Neural cell (in vitro differentiated cells): ENCODE data around the gene DHDH. TPM values are rescaled to one million over a fixed set of nuclear protein-coding genes. Genes with fewer than 3 reads are reported as not detected.

Source experiments
- H2AFZ ChIP-seq: fragments of 200-600, 300-800 bp; sonication (generic), shearing (Covaris generic); 2 replicates; pipeline ENCODE4 v1.6.0; 2014; ENCODE audit warnings: low read depth, mild to moderate bottlenecking, antibody characterized with exemption, low read length, moderate library complexity
- H3F3A ChIP-seq: fragments of 200-600 bp; shearing (Covaris generic); 2 replicates; pipeline ENCODE4 v1.6.1; 2016; ENCODE audit warnings: mild to moderate bottlenecking, moderate library complexity, mixed read lengths, antibody characterized with exemption, low read length; ENCODE audit not compliant: insufficient read depth, poor library complexity, severe bottlenecking
- H3K27ac ChIP-seq: fragments of 200-600, 300-800 bp; sonication (generic), shearing (Covaris generic); 2 replicates; pipeline ENCODE4 v1.5.1; 2014; ENCODE audit warnings: mild to moderate bottlenecking, low read length, moderate library complexity
- H3K27me3 ChIP-seq: fragments of 300-800, 200-600 bp; sonication (generic), shearing (Covaris generic); 2 replicates; pipeline ENCODE4 v1.6.0; 2014; ENCODE audit warnings: mild to moderate bottlenecking, low read depth, low read length, moderate library complexity; ENCODE audit not compliant: insufficient read depth
- H3K36me3 ChIP-seq: fragments of 300-800, 200-600 bp; sonication (generic), shearing (Covaris generic); 2 replicates; pipeline ENCODE4 v1.5.1; 2014; ENCODE audit warnings: mild to moderate bottlenecking, antibody characterized with exemption, low read length, moderate library complexity; ENCODE audit not compliant: insufficient read depth
- H3K4me2 ChIP-seq: fragments of 300-800, 200-600 bp; sonication (generic), shearing (Covaris generic); 2 replicates; pipeline ENCODE4 v1.6.0; 2014; ENCODE audit warnings: mild to moderate bottlenecking, low read length
- H3K4me3 ChIP-seq: fragments of 300-800, 200-600 bp; sonication (generic), shearing (Covaris generic); 2 replicates; pipeline ENCODE4 v1.5.1; 2014; ENCODE audit warnings: mild to moderate bottlenecking, low read length, moderate library complexity
- H3K79me2 ChIP-seq: fragments of 200-600 bp; shearing (Covaris generic); replicated peaks from 2 replicates; pipeline ENCODE4 v1.6.0; 2014; ENCODE audit warnings: mild to moderate bottlenecking, low read length, moderate library complexity; ENCODE audit not compliant: insufficient read depth
- H3K9ac ChIP-seq: fragments of 300-800, 200-600 bp; sonication (generic), shearing (Covaris generic); 2 replicates; pipeline ENCODE4 v1.6.1; 2016; ENCODE audit warnings: mild to moderate bottlenecking, low read length, mixed read lengths
- H3K9me2 ChIP-seq: fragments of 200-600 bp; shearing (Covaris generic); 2 replicates; pipeline ENCODE4 v1.6.1; 2016; ENCODE audit warnings: mild to moderate bottlenecking, low read length, mixed read lengths; ENCODE audit not compliant: insufficient read depth
- H3K9me3 ChIP-seq: fragments of 200-600, 300-800 bp; sonication (generic), shearing (Covaris generic); 2 replicates; pipeline ENCODE4 v1.6.1; 2016; ENCODE audit warnings: mild to moderate bottlenecking, mixed run types, low read length, moderate library complexity, mixed read lengths
- H4K20me1 ChIP-seq: fragments of 200-600 bp; shearing (Covaris generic); 2 replicates; pipeline ENCODE4 v1.6.1; 2016; ENCODE audit warnings: mild to moderate bottlenecking, mixed run types; ENCODE audit not compliant: insufficient read depth
- EZH2 ChIP-seq: fragments of 200-600, 300-800 bp; shearing (Covaris generic), sonication (generic); IDR thresholded peaks from 2 replicates; pipeline ENCODE4 v1.6.1; 2014; ENCODE audit warnings: antibody characterized with exemption, low read length, borderline replicate concordance, mild to moderate bottlenecking; ENCODE audit not compliant: insufficient read depth, poor library complexity, severe bottlenecking
- POLR2AphosphoS5 ChIP-seq: IDR thresholded peaks from 2 replicates; pipeline ENCODE4 v1.6.1; 2012
- SMC3 ChIP-seq: fragments of 450-650 bp; conservative IDR thresholded peaks from 2 replicates; pipeline ENCODE4 v1.6.1; 2014; ENCODE audit warnings: antibody characterized with exemption, mild to moderate bottlenecking, moderate library complexity; ENCODE audit not compliant: poor library complexity
- polyA plus RNA-seq: library from polyadenylated mRNA; depleted of rRNA; stranded (reverse); fragments of >200 nt; gene quantifications from 2 replicates; pipeline ENCODE4 v1.2.3, GENCODE V29; 2014
- TF ChIP-seq, protein P1 (sequence below): fragments of 450-650 bp; IDR thresholded peaks from 2 replicates; pipeline ENCODE4 v1.5.1; 2014; ENCODE audit warnings: antibody characterized with exemption, mild to moderate bottlenecking, moderate library complexity; ENCODE audit not compliant: poor library complexity, severe bottlenecking
- TF ChIP-seq, protein P2 (sequence below): IDR thresholded peaks from 2 replicates; pipeline ENCODE4 v1.6.1; 2012; ENCODE audit warnings: borderline replicate concordance

DHDH gene
- polyA plus RNA-seq, 1 donor from 2014 or later = 4.8 TPM

DNA sequence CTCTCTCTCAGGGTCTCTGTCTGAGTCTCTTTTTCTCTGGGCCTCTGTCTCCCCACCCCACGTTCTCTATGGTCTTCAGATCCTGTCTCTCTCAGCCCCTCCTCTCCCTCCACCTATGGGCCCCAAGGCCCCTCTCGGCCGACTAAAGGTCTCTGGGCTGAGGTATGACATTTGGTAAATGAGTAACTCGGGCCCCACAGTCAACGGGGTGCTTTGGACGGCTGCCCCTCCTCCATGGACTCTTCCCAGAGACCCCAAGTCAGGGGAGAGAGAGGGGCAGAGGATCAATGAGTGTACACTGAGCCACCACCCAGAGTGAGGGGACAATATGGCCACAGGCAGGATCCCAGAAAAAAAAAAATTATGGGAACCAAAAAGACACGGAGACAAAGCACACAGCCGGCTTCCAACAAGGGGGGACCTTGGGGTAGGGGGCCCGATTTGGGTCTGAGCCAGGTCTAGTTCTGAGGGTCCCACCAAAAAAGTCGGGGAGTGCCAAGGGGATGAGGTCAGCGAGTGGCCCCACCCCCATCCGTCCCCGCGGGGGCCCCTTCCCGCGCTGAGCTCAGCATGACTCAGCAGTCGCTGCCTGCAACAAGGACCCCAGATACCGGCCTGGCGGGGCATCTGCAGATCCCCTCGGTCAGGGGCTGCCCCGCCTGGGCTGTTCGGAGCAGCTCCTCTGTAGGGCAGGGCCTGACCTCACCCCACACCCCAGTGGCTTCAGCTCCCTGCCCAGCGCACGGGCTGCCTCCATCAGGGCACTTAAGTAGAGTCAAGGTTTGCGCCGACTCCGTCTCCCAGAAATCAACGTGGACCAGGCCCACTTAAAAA is 30.1 kb downstream of the DHDH start:
- Histone ChIP-seq H3K9ac (no peak overlapping the region), H3K27me3 (no peaks in the 10 kb centered on the region), H3K9me2 (no peaks in the 10 kb centered on the region), H2AFZ (no peak overlapping the region), H3K79me2 (peaks cover 6% of the 10 kb centered on the region), H3K36me3 (no peaks in the 10 kb centered on the region), H3K9me3 (no peaks in the 10 kb centered on the region), H3F3A (no peaks in the 10 kb centered on the region), H3K4me3 (peak overlapping the region; percentile 80), H3K27ac (no peak overlapping the region), H4K20me1 (no peaks in the 10 kb centered on the region), H3K4me2 (no peak overlapping the region)
- TF ChIP-seq SMC3 = no peak
- TF ChIP-seq, protein P1, sequence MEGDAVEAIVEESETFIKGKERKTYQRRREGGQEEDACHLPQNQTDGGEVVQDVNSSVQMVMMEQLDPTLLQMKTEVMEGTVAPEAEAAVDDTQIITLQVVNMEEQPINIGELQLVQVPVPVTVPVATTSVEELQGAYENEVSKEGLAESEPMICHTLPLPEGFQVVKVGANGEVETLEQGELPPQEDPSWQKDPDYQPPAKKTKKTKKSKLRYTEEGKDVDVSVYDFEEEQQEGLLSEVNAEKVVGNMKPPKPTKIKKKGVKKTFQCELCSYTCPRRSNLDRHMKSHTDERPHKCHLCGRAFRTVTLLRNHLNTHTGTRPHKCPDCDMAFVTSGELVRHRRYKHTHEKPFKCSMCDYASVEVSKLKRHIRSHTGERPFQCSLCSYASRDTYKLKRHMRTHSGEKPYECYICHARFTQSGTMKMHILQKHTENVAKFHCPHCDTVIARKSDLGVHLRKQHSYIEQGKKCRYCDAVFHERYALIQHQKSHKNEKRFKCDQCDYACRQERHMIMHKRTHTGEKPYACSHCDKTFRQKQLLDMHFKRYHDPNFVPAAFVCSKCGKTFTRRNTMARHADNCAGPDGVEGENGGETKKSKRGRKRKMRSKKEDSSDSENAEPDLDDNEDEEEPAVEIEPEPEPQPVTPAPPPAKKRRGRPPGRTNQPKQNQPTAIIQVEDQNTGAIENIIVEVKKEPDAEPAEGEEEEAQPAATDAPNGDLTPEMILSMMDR = no peak

GRCh38 chr19:48964205-48965039 is 30.9 kb downstream of the DHDH start:
- peak overlapping the region; percentile 68 for H3K4me2 ChIP-seq
- H3K4me3 ChIP-seq = peak overlapping the region; percentile 80
- H3K9ac ChIP-seq = peak overlapping the region; percentile 16
- no peaks in the 10 kb centered on the region for H3K9me3 ChIP-seq
- no peak for TF ChIP-seq SMC3
- TF ChIP-seq POLR2AphosphoS5 = no peak
- TF ChIP-seq, protein P2, sequence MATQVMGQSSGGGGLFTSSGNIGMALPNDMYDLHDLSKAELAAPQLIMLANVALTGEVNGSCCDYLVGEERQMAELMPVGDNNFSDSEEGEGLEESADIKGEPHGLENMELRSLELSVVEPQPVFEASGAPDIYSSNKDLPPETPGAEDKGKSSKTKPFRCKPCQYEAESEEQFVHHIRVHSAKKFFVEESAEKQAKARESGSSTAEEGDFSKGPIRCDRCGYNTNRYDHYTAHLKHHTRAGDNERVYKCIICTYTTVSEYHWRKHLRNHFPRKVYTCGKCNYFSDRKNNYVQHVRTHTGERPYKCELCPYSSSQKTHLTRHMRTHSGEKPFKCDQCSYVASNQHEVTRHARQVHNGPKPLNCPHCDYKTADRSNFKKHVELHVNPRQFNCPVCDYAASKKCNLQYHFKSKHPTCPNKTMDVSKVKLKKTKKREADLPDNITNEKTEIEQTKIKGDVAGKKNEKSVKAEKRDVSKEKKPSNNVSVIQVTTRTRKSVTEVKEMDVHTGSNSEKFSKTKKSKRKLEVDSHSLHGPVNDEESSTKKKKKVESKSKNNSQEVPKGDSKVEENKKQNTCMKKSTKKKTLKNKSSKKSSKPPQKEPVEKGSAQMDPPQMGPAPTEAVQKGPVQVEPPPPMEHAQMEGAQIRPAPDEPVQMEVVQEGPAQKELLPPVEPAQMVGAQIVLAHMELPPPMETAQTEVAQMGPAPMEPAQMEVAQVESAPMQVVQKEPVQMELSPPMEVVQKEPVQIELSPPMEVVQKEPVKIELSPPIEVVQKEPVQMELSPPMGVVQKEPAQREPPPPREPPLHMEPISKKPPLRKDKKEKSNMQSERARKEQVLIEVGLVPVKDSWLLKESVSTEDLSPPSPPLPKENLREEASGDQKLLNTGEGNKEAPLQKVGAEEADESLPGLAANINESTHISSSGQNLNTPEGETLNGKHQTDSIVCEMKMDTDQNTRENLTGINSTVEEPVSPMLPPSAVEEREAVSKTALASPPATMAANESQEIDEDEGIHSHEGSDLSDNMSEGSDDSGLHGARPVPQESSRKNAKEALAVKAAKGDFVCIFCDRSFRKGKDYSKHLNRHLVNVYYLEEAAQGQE = no peak
- TF ChIP-seq EZH2 = no peak
- H3F3A ChIP-seq = no peaks in the 10 kb centered on the region
- peaks cover 6% of the 10 kb centered on the region for H3K79me2 ChIP-seq
- no peaks in the 10 kb centered on the region for H3K9me2 ChIP-seq
- no peak overlapping the region for H2AFZ ChIP-seq
- no peak overlapping the region for H3K27ac ChIP-seq
- H3K36me3 ChIP-seq = no peaks in the 10 kb centered on the region
- H3K27me3 ChIP-seq = no peaks in the 10 kb centered on the region
- no peaks in the 10 kb centered on the region for H4K20me1 ChIP-seq
